B cell (primary cell): ENCODE measurements around the gene BST1. TPM values are rescaled to one million over a fixed set of nuclear protein-coding genes. Genes with fewer than 3 reads are reported as not detected.

Experiments used
- ATAC-seq: fragments of 200-7000 bp; cut with Tn5 transposase; one replicate; pipeline ENCODE4 v1.10.0; 2021; ENCODE audit warnings: low read depth, mild to moderate bottlenecking, moderate number of reproducible peaks, moderate library complexity
- CTCF ChIA-PET: fragments of 350-600 bp; sonication (Branson Sonifier 250); formaldehyde crosslinking; loops from one replicate; lab custom pipeline; 2021; ENCODE audit warnings: antibody characterized with exemption, inconsistent platforms; lab: Charles Lee
- POLR2A ChIA-PET: fragments of 350-600 bp; sonication (Branson Sonifier 250); formaldehyde crosslinking; loops from one replicate; lab custom pipeline; 2021; ENCODE audit warnings: antibody characterized with exemption; lab: Charles Lee
- DNase-seq: peaks from one replicate; pipeline ENCODE4 v3.0.0; 2013
- H2AFZ ChIP-seq: 2 replicates; pipeline ENCODE4 v1.6.1; 2012; ENCODE audit warnings: mild to moderate bottlenecking, low read depth, low read length; ENCODE audit not compliant: insufficient read depth, poor library complexity, severe bottlenecking
- H3K27ac ChIP-seq, 2 donors: 1 replicate in 1 of 2; 2 replicates in 1 of 2; pipeline ENCODE4 v1.5.1; 2012 to 2013; ENCODE audit warnings: low read length in 2 of 2, mild to moderate bottlenecking in 2 of 2, moderate library complexity in 1 of 2
- H3K27me3 ChIP-seq, 4 experiments: fragments of 200-600 bp in 1 of 4; sonication (generic) in 1 of 4; replicated peaks in 1 of 4; 1 replicate in 2 of 4; 2 replicates in 2 of 4; pipeline versions ENCODE4 v1.6.1 to v1.7.0; 2013 to 2016; ENCODE audit warnings: low read length in 3 of 4, mild to moderate bottlenecking in 2 of 4, mixed read lengths in 1 of 4, moderate library complexity in 1 of 4; ENCODE audit not compliant: insufficient read depth in 4 of 4, control insufficient read depth in 3 of 4; ENCODE audit errors: control extremely low read depth in 1 of 4
- H3K36me3 ChIP-seq, 2 experiments: replicated peaks in 1 of 2; 1 replicate in 1 of 2; 2 replicates in 1 of 2; pipeline versions ENCODE4 v1.6.1 to v1.7.1; 2013; ENCODE audit warnings: low read length in 1 of 2; ENCODE audit not compliant: insufficient read depth in 2 of 2, control insufficient read depth in 1 of 2; ENCODE audit errors: control extremely low read depth in 1 of 2, extremely low read depth in 1 of 2
- H3K4me1 ChIP-seq, 2 donors: fragments of 200-600 bp in 1 of 2; sonication (generic) in 1 of 2; 1 replicate in 1 of 2; 2 replicates in 1 of 2; pipeline versions ENCODE4 v1.5.1 to v1.6.1; 2013 to 2017; ENCODE audit warnings: low read length in 2 of 2; ENCODE audit not compliant: control insufficient read depth in 2 of 2, insufficient read depth in 2 of 2
- H3K4me2 ChIP-seq: replicated peaks from 2 replicates; pipeline ENCODE3; 2012; ENCODE audit warnings: mild to moderate bottlenecking, low read depth, low read length; ENCODE audit not compliant: poor library complexity, severe bottlenecking
- H3K4me3 ChIP-seq, 5 experiments: fragments of 200-600 bp in 1 of 5; sonication (generic) in 1 of 5; 1 replicate in 3 of 5; 2 replicates in 2 of 5; pipeline versions ENCODE4 v1.5.1 to v1.7.0; 2011 to 2016; ENCODE audit warnings: low read length in 4 of 5, mild to moderate bottlenecking in 4 of 5, low read depth in 2 of 5, control low read depth in 1 of 5, moderate library complexity in 1 of 5; ENCODE audit not compliant: insufficient read depth in 1 of 5; ENCODE audit errors: control extremely low read depth in 1 of 5, extremely low read depth in 1 of 5
- H3K79me2 ChIP-seq: fragments of 200-600 bp; sonication (generic); one replicate; pipeline ENCODE4 v1.6.0; 2016; ENCODE audit warnings: low read length; ENCODE audit not compliant: control insufficient read depth, insufficient read depth
- H3K9ac ChIP-seq: fragments of 200-600 bp; sonication (generic); 2 replicates; pipeline ENCODE4 v1.6.1; 2017; ENCODE audit warnings: mild to moderate bottlenecking, low read length, moderate library complexity
- H3K9me3 ChIP-seq, 3 donors: one replicate each; pipeline versions ENCODE4 v1.6.1 to v1.7.1; 2013; ENCODE audit warnings: low read length in 2 of 3; ENCODE audit not compliant: control insufficient read depth in 2 of 3, insufficient read depth in 1 of 3; ENCODE audit errors: control extremely low read depth in 1 of 3
- H4K20me1 ChIP-seq: 2 replicates; pipeline ENCODE4 v1.6.0; 2012; ENCODE audit warnings: mild to moderate bottlenecking, low read length; ENCODE audit not compliant: insufficient read depth, control insufficient read depth, poor library complexity, severe bottlenecking
- H3K27ac Mint-ChIP-seq: one replicate; pipeline ENCODE4 v1.8.0; 2021; ENCODE audit warnings: mixed read lengths
- H3K27me3 Mint-ChIP-seq: one replicate; pipeline ENCODE4 v1.8.0; 2021; ENCODE audit warnings: mixed read lengths
- H3K4me1 Mint-ChIP-seq: one replicate; pipeline ENCODE4 v1.8.0; 2021; ENCODE audit warnings: mixed read lengths
- H3K4me3 Mint-ChIP-seq: one replicate; pipeline ENCODE4 v1.8.0; 2021; ENCODE audit warnings: mixed read lengths
- H3K9me3 Mint-ChIP-seq: one replicate; pipeline ENCODE4 v1.8.0; 2022; ENCODE audit warnings: mixed read lengths; ENCODE audit not compliant: insufficient read depth
- CTCF ChIP-seq: fragments of 200-600 bp; IDR thresholded peaks from one replicate; pipeline ENCODE4 v1.8.0; 2022; ENCODE audit warnings: antibody characterized with exemption, mild to moderate bottlenecking
- EZH2 ChIP-seq: IDR thresholded peaks from 2 replicates; pipeline ENCODE4 v1.6.1; 2012; ENCODE audit warnings: borderline replicate concordance, low read depth, mild to moderate bottlenecking, moderate library complexity, low read length; ENCODE audit not compliant: insufficient read depth, poor library complexity, severe bottlenecking
- intact Hi-C: fragments of 100-400 bp; cut with micrococcal nuclease; formaldehyde crosslinking; loops from one replicate; pipeline ENCODE4 v1.10.0; 2022
- polyA plus RNA-seq: library from polyadenylated mRNA; depleted of rRNA; stranded (reverse); fragments of >200 nt; gene quantifications from 2 replicates; pipeline ENCODE4 v1.2.3, GENCODE V29; 2012
- total RNA-seq, 2 donors: library from RNA; stranded (reverse); fragments of 120-200 nt in 1 of 2; gene quantifications; 1 replicate in 1 of 2; 2 replicates in 1 of 2; pipeline versions ENCODE4 v1.2.3 to v1.2.4, GENCODE V29; 2013 to 2022

Gene BST1
- total and polyA plus RNA-seq, 2 donors (not counting 1 experiment from before 2014, with no cell fraction given): 0.32 to 1.00 TPM

GRCh38 chr4:15704129-15704528 lies 1.3 kb downstream of the BST1 start:
- H3K4me3 Mint-ChIP-seq: peak overlapping the region; percentile 92
- POLR2A ChIA-PET: no interaction called here
- intact Hi-C loops: no loop called here

More at GRCh38 chr4:15704129-15704528, 1.3 kb downstream of the BST1 start:
- Histone ChIP-seq H3K4me1 (peaks cover 7 to 14% of the 10 kb centered on the region in 2 donors), H3K79me2 (no peaks in the 10 kb centered on the region), H3K36me3 (no peaks in the 10 kb centered on the region), H2AFZ (no peak overlapping the region), H3K27ac (no peak overlapping the region), H3K4me3 (peak overlapping the region in 1 of 5 experiments; percentile 51), H3K4me2 (no peak overlapping the region), H4K20me1 (no peaks in the 10 kb centered on the region), H3K9ac (no peak overlapping the region), H3K9me3 (no peaks in the 10 kb centered on the region), H3K27me3 (peaks cover 0 to 4% (median 0%) of the 10 kb centered on the region in 4 experiments)
- CTCF ChIA-PET: no interaction called here
- ATAC-seq (no peak), DNase-seq (no peak)
- TF ChIP-seq EZH2: no peak
- TF ChIP-seq CTCF: no peak
- H3K27me3 Mint-ChIP-seq: peaks cover 23% of the 10 kb centered on the region
- H3K27ac Mint-ChIP-seq: no peak overlapping the region
- peaks cover 12% of the 10 kb centered on the region for H3K4me1 Mint-ChIP-seq
- H3K9me3 Mint-ChIP-seq: no peaks in the 10 kb centered on the region
